B cell (primary cell): ENCODE results near the gene ANKRD17. TPM values are rescaled to one million over a fixed set of nuclear protein-coding genes. Genes with fewer than 3 reads are reported as not detected.

Source experiments
- ATAC-seq: fragments of 200-7000 bp; cut with Tn5 transposase; one replicate; pipeline ENCODE4 v1.10.0; 2021; ENCODE audit warnings: low read depth, mild to moderate bottlenecking, moderate number of reproducible peaks, moderate library complexity
- CTCF ChIA-PET: fragments of 350-600 bp; sonication (Branson Sonifier 250); formaldehyde crosslinking; loops from one replicate; lab custom pipeline; 2021; ENCODE audit warnings: antibody characterized with exemption, inconsistent platforms; lab: Charles Lee
- POLR2A ChIA-PET: fragments of 350-600 bp; sonication (Branson Sonifier 250); formaldehyde crosslinking; loops from one replicate; lab custom pipeline; 2021; ENCODE audit warnings: antibody characterized with exemption; lab: Charles Lee
- DNase-seq: peaks from one replicate; pipeline ENCODE4 v3.0.0; 2013
- H2AFZ ChIP-seq: 2 replicates; pipeline ENCODE4 v1.6.1; 2012; ENCODE audit warnings: mild to moderate bottlenecking, low read depth, low read length; ENCODE audit not compliant: insufficient read depth, poor library complexity, severe bottlenecking
- H3K27ac ChIP-seq, 2 donors: 1 replicate in 1 of 2; 2 replicates in 1 of 2; pipeline ENCODE4 v1.5.1; 2012 to 2013; ENCODE audit warnings: low read length in 2 of 2, mild to moderate bottlenecking in 2 of 2, moderate library complexity in 1 of 2
- H3K27me3 ChIP-seq, 4 experiments: fragments of 200-600 bp in 1 of 4; sonication (generic) in 1 of 4; replicated peaks in 1 of 4; 1 replicate in 2 of 4; 2 replicates in 2 of 4; pipeline versions ENCODE4 v1.6.1 to v1.7.0; 2013 to 2016; ENCODE audit warnings: low read length in 3 of 4, mild to moderate bottlenecking in 2 of 4, mixed read lengths in 1 of 4, moderate library complexity in 1 of 4; ENCODE audit not compliant: insufficient read depth in 4 of 4, control insufficient read depth in 3 of 4; ENCODE audit errors: control extremely low read depth in 1 of 4
- H3K36me3 ChIP-seq, 2 experiments: replicated peaks in 1 of 2; 1 replicate in 1 of 2; 2 replicates in 1 of 2; pipeline versions ENCODE4 v1.6.1 to v1.7.1; 2013; ENCODE audit warnings: low read length in 1 of 2; ENCODE audit not compliant: insufficient read depth in 2 of 2, control insufficient read depth in 1 of 2; ENCODE audit errors: control extremely low read depth in 1 of 2, extremely low read depth in 1 of 2
- H3K4me1 ChIP-seq, 2 donors: fragments of 200-600 bp in 1 of 2; sonication (generic) in 1 of 2; 1 replicate in 1 of 2; 2 replicates in 1 of 2; pipeline versions ENCODE4 v1.5.1 to v1.6.1; 2013 to 2017; ENCODE audit warnings: low read length in 2 of 2; ENCODE audit not compliant: control insufficient read depth in 2 of 2, insufficient read depth in 2 of 2
- H3K4me2 ChIP-seq: replicated peaks from 2 replicates; pipeline ENCODE3; 2012; ENCODE audit warnings: mild to moderate bottlenecking, low read depth, low read length; ENCODE audit not compliant: poor library complexity, severe bottlenecking
- H3K4me3 ChIP-seq, 5 experiments: fragments of 200-600 bp in 1 of 5; sonication (generic) in 1 of 5; 1 replicate in 3 of 5; 2 replicates in 2 of 5; pipeline versions ENCODE4 v1.5.1 to v1.7.0; 2011 to 2016; ENCODE audit warnings: low read length in 4 of 5, mild to moderate bottlenecking in 4 of 5, low read depth in 2 of 5, control low read depth in 1 of 5, moderate library complexity in 1 of 5; ENCODE audit not compliant: insufficient read depth in 1 of 5; ENCODE audit errors: control extremely low read depth in 1 of 5, extremely low read depth in 1 of 5
- H3K79me2 ChIP-seq: fragments of 200-600 bp; sonication (generic); one replicate; pipeline ENCODE4 v1.6.0; 2016; ENCODE audit warnings: low read length; ENCODE audit not compliant: control insufficient read depth, insufficient read depth
- H3K9ac ChIP-seq: fragments of 200-600 bp; sonication (generic); 2 replicates; pipeline ENCODE4 v1.6.1; 2017; ENCODE audit warnings: mild to moderate bottlenecking, low read length, moderate library complexity
- H3K9me3 ChIP-seq, 3 donors: one replicate each; pipeline versions ENCODE4 v1.6.1 to v1.7.1; 2013; ENCODE audit warnings: low read length in 2 of 3; ENCODE audit not compliant: control insufficient read depth in 2 of 3, insufficient read depth in 1 of 3; ENCODE audit errors: control extremely low read depth in 1 of 3
- H4K20me1 ChIP-seq: 2 replicates; pipeline ENCODE4 v1.6.0; 2012; ENCODE audit warnings: mild to moderate bottlenecking, low read length; ENCODE audit not compliant: insufficient read depth, control insufficient read depth, poor library complexity, severe bottlenecking
- H3K27ac Mint-ChIP-seq: one replicate; pipeline ENCODE4 v1.8.0; 2021; ENCODE audit warnings: mixed read lengths
- H3K27me3 Mint-ChIP-seq: one replicate; pipeline ENCODE4 v1.8.0; 2021; ENCODE audit warnings: mixed read lengths
- H3K4me1 Mint-ChIP-seq: one replicate; pipeline ENCODE4 v1.8.0; 2021; ENCODE audit warnings: mixed read lengths
- H3K4me3 Mint-ChIP-seq: one replicate; pipeline ENCODE4 v1.8.0; 2021; ENCODE audit warnings: mixed read lengths
- H3K9me3 Mint-ChIP-seq: one replicate; pipeline ENCODE4 v1.8.0; 2022; ENCODE audit warnings: mixed read lengths; ENCODE audit not compliant: insufficient read depth
- CTCF ChIP-seq: fragments of 200-600 bp; IDR thresholded peaks from one replicate; pipeline ENCODE4 v1.8.0; 2022; ENCODE audit warnings: antibody characterized with exemption, mild to moderate bottlenecking
- EZH2 ChIP-seq: IDR thresholded peaks from 2 replicates; pipeline ENCODE4 v1.6.1; 2012; ENCODE audit warnings: borderline replicate concordance, low read depth, mild to moderate bottlenecking, moderate library complexity, low read length; ENCODE audit not compliant: insufficient read depth, poor library complexity, severe bottlenecking
- WGBS: methylation state at CpG from one replicate; pipeline ENCODE4 v1.1.5; 2013; ENCODE audit warnings: missing lambda C conversion rate; ENCODE audit not compliant: insufficient coverage; 5-methylcytosine and 5-hydroxymethylcytosine counted together
- intact Hi-C: fragments of 100-400 bp; cut with micrococcal nuclease; formaldehyde crosslinking; loops from one replicate; pipeline ENCODE4 v1.10.0; 2022
- polyA plus RNA-seq: library from polyadenylated mRNA; depleted of rRNA; stranded (reverse); fragments of >200 nt; gene quantifications from 2 replicates; pipeline ENCODE4 v1.2.3, GENCODE V29; 2012
- small RNA-seq: library from RNA; depleted of rRNA; stranded (forward); fragments of <200 nt; gene quantifications from one replicate; pipeline ENCODE3, GENCODE V24; 2012; ENCODE audit warnings: low replicate concordance, low read depth; ENCODE audit not compliant: insufficient read length
- total RNA-seq, 2 donors: library from RNA; stranded (reverse); fragments of 120-200 nt in 1 of 2; gene quantifications; 1 replicate in 1 of 2; 2 replicates in 1 of 2; pipeline versions ENCODE4 v1.2.3 to v1.2.4, GENCODE V29; 2013 to 2022

Gene ANKRD17
- total and polyA plus RNA-seq, 2 donors (not counting 1 experiment from before 2014, with no cell fraction given): 15.8 to 69.4 TPM

GRCh38 chr4:73034896-73035295, 223.7 kb downstream of the ANKRD17 start:
- H4K20me1 ChIP-seq: no peaks in the 10 kb centered on the region
- no peak overlapping the region for H2AFZ ChIP-seq
- H3K36me3 ChIP-seq: no peaks in the 10 kb centered on the region
- H3K27ac ChIP-seq: no peak overlapping the region
- no peaks in the 10 kb centered on the region for H3K4me1 ChIP-seq
- TF ChIP-seq EZH2 (no peak), CTCF (no peak)
- Mint-ChIP-seq H3K4me3 (no peak overlapping the region), H3K27ac (no peak overlapping the region), H3K4me1 (no peaks in the 10 kb centered on the region), H3K27me3 (no peaks in the 10 kb centered on the region), H3K9me3 (peaks cover 7% of the 10 kb centered on the region)
- peaks cover 0 to 9% (median 9%) of the 10 kb centered on the region in 3 donors for H3K9me3 ChIP-seq
- no peak overlapping the region for H3K4me2 ChIP-seq
- H3K27me3 ChIP-seq: no peaks in the 10 kb centered on the region
- DNase-seq (no peak), ATAC-seq (no peak)
- no CpG with 5 or more reads among the region's 2 CpGs for WGBS
- no peaks in the 10 kb centered on the region for H3K79me2 ChIP-seq
- no peak overlapping the region for H3K9ac ChIP-seq
- CTCF ChIA-PET: no interaction called here
- intact Hi-C loops: no loop called here
- POLR2A ChIA-PET: no interaction called here
- H3K4me3 ChIP-seq: no peak overlapping the region

- DNase-seq: no peak
- Histone ChIP-seq H2AFZ (peak overlapping the region; percentile 16), H3K4me1 (peaks cover 0 to 3% of the 10 kb centered on the region in 2 donors), H3K4me2 (no peak overlapping the region), H4K20me1 (no peaks in the 10 kb centered on the region), H3K27me3 (no peaks in the 10 kb centered on the region), H3K36me3 (no peaks in the 10 kb centered on the region), H3K27ac (no peak overlapping the region), H3K79me2 (no peaks in the 10 kb centered on the region), H3K4me3 (no peak overlapping the region), H3K9me3 (no peaks in the 10 kb centered on the region), H3K9ac (no peak overlapping the region)
- ATAC-seq: no peak
- no peak overlapping the region for H3K4me3 Mint-ChIP-seq
- no peak overlapping the region for H3K27ac Mint-ChIP-seq
- TF ChIP-seq EZH2 (no peak), CTCF (no peak)
- H3K27me3 Mint-ChIP-seq: no peaks in the 10 kb centered on the region
- CTCF ChIA-PET: interaction anchor here (1.4 kb wide), 1 partner anchor 9 kb away, joined by 4 read pairs; no protein-coding TSS in a partner anchor
- H3K9me3 Mint-ChIP-seq: no peaks in the 10 kb centered on the region
- 40% methylated on average over 1 of the region's 5 CpGs for WGBS
- POLR2A ChIA-PET: no interaction called here
- H3K4me1 Mint-ChIP-seq: peaks cover 7% of the 10 kb centered on the region
- intact Hi-C loops: no loop called here
Observed at GRCh38 chr4:73028621-73029020, 230.0 kb downstream of the ANKRD17 start.

Small RNAs within 50 kb of the gene (small RNA-seq; reads per million reads assigned to genes)
- not detected for gene RF00334
- gene RNU6ATAC5P: not detected

Other genes with a start within 250 kb of the ANKRD17 start
- 12.7 and 14.4 TPM in 2 replicates for gene COX18, start 189.1 kb downstream of the ANKRD17 start, total RNA-seq
- 13.2 and 15.3 TPM in 2 replicates for gene COX18, start 189.1 kb downstream of the ANKRD17 start, polyA plus RNA-seq
- gene ALB, start 145.5 kb upstream of the ANKRD17 start, total RNA-seq: not detected in 2 replicates
- 0.23 and 0.24 TPM in 2 replicates for gene ALB, start 145.5 kb upstream of the ANKRD17 start, polyA plus RNA-seq
- not detected in 2 replicates for gene AFP, start 177.4 kb upstream of the ANKRD17 start, total RNA-seq
- not detected in 2 replicates for gene AFP, start 177.4 kb upstream of the ANKRD17 start, polyA plus RNA-seq
- gene AFM, start 222.9 kb upstream of the ANKRD17 start, total RNA-seq: not detected in 2 replicates
- not detected in 2 replicates for gene AFM, start 222.9 kb upstream of the ANKRD17 start, polyA plus RNA-seq